Measurements from ENCODE around the gene GPR108. TPM values are rescaled to one million over a fixed set of nuclear protein-coding genes. Genes with fewer than 3 reads are reported as not detected.

The GPR108 gene
- total RNA-seq, 1 donor from 2014 or later, result 87.0 TPM

DNA sequence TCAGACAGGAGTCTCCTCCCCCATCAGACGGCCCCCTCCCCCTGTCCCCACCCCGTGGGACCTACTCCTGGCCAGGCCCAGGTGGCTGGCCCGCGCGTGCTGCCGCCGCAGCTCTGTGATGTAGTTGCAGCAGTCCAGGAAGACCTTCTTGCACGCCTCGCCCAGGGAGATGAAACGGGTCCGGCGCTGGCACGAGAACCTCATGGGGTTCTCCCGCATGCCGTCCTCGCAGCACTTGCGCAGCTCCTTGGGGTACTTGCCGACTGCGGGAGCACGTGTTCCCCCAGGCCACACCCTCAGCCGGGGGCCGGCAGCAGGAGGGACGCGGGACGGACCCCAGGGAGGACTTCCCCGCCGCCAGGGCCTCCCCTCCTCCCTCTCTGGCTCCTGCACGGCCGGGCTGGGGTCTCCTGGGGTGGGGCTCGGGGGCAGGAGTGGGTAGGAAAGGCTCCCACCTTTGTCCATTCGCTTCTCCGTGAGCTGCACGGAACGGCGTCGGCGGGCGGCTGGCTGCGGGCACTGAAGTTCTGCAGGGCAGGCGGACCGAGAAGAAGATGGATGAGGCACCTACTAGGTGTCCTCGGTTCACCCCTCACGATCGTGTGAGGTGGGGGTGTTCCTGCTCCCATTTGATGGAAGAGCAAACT lies 30.2 kb downstream of the GPR108 start:
- ATAC-seq (peak in 1 of 2 donors; percentile 8), DNase-seq (no peak)
- no peaks in the 10 kb centered on the region for H3K9me3 ChIP-seq
- intact Hi-C loops (cut with DNase I), result no loop called here
- H3K27me3 ChIP-seq (ENCODE audit: low read depth), result peaks cover 3% of the 10 kb centered on the region
- no peak overlapping the region for H3K27ac ChIP-seq
- no peak overlapping the region for H3K4me3 ChIP-seq
- H3K36me3 ChIP-seq, result peaks cover 64% of the 10 kb centered on the region
- TF ChIP-seq CTCF (IDR thresholded peaks at IDR 0.05), result no peak
- H3K4me1 ChIP-seq, result no peaks in the 10 kb centered on the region

- intact Hi-C loops (cut with DNase I), result no loop called here
- no peak overlapping the region for H3K27ac ChIP-seq
- ATAC-seq, result peak; percentile 14 to 15
- DNase-seq, result no peak
- peaks cover 64% of the 10 kb centered on the region for H3K36me3 ChIP-seq
- no peaks in the 10 kb centered on the region for H3K4me1 ChIP-seq
- no peaks in the 10 kb centered on the region for H3K9me3 ChIP-seq
- peaks cover 3% of the 10 kb centered on the region for H3K27me3 ChIP-seq (ENCODE audit: low read depth)
- no peak for TF ChIP-seq CTCF (IDR thresholded peaks at IDR 0.05)
- H3K4me3 ChIP-seq, result no peak overlapping the region
Observed at GRCh38 chr19:6706633-6706958, 30.8 kb downstream of the GPR108 start.

- no peak for TF ChIP-seq CTCF (IDR thresholded peaks at IDR 0.05)
- Histone ChIP-seq H3K27me3 (ENCODE audit: low read depth) (peaks cover 3% of the 10 kb centered on the region), H3K27ac (no peak overlapping the region), H3K9me3 (no peaks in the 10 kb centered on the region), H3K4me3 (no peak overlapping the region), H3K4me1 (no peaks in the 10 kb centered on the region), H3K36me3 (peaks cover 64% of the 10 kb centered on the region)
- DNase-seq, result no peak
- peak in 1 of 2 donors; percentile 18 for ATAC-seq
- intact Hi-C loops (cut with DNase I), result no loop called here
Observed at GRCh38 chr19:6705931-6706632, 31.3 kb downstream of the GPR108 start.

DNA sequence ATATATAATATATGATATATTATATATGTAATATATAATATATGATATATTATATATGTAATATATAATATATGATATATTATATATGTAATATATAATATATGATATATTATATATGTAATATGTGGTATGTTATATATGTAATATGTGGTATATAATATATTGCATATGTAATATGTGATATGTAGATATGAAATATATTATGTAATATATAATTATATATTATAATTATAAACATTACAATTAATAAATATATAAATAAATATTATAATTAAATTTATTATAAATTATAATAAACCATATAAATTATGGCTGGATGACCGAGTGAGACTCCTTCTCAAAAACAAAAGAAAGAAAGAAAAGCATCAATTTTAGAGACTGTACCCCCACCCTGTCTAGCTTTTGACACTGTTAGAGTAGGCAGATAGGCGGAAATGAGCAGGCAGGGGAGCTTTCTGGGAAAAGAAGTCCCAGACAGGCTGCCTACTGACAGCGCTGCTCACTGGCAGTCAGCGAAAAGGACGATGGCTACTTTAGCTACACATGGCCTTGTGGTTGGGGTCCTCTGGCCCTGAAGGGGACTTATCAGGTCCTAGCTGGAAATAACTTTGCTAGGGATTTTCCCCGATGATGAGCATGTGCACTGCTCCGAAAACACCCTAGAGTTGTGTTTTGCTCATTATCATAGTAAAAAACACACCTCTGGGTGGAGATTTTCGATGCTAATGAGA lies 36.6 kb downstream of the GPR108 start:
- Histone ChIP-seq H3K9me3 (no peaks in the 10 kb centered on the region), H3K4me1 (no peaks in the 10 kb centered on the region), H3K27ac (no peak overlapping the region), H3K4me3 (no peak overlapping the region), H3K36me3 (peaks cover 71% of the 10 kb centered on the region), H3K27me3 (ENCODE audit: low read depth) (no peaks in the 10 kb centered on the region)
- intact Hi-C loops (cut with DNase I), result no loop called here
- no peak for TF ChIP-seq CTCF (IDR thresholded peaks at IDR 0.05)
- no peak for ATAC-seq
- DNase-seq, result no peak

DNA sequence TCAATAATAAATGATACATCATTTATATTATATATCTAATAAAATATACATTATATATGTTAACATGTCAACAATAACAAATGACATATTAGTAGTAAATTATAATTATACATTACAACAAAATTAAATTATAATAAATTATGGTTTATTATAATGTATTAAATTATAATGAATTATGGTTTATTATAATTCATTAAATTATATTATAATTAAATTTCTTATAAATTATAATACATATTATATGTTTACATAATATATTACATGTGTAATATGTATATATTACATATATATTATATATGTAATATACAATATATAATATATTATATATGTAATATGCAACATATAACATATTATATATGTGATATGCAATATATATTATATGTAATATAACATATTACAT lies 37.4 kb downstream of the GPR108 start:
- DNase-seq, result no peak
- no peak for ATAC-seq
- TF ChIP-seq CTCF (IDR thresholded peaks at IDR 0.05), result no peak
- H3K36me3 ChIP-seq, result peaks cover 79% of the 10 kb centered on the region
- H3K9me3 ChIP-seq, result no peaks in the 10 kb centered on the region
- H3K27ac ChIP-seq, result no peak overlapping the region
- intact Hi-C loops (cut with DNase I), result no loop called here
- H3K4me1 ChIP-seq, result no peaks in the 10 kb centered on the region
- H3K27me3 ChIP-seq (ENCODE audit: low read depth), result no peaks in the 10 kb centered on the region
- H3K4me3 ChIP-seq, result no peak overlapping the region

Data from lower lobe of right lung (tissue), 2 donors.